HG03442 (cell line): ENCODE data around the gene GRIN2D.

ENCODE experiments used
- ATAC-seq: cut with Tn5 transposase; IDR thresholded peaks from one replicate; pipeline ENCODE4 v1.9.1; 2021; ENCODE audit warnings: mild to moderate bottlenecking, moderate library complexity; ENCODE audit not compliant: unreplicated experiment

GRIN2D gene

GRCh38 chr19:48396824-48397176 is 3.3 kb downstream of the GRIN2D start:
- no peak for ATAC-seq

DNA sequence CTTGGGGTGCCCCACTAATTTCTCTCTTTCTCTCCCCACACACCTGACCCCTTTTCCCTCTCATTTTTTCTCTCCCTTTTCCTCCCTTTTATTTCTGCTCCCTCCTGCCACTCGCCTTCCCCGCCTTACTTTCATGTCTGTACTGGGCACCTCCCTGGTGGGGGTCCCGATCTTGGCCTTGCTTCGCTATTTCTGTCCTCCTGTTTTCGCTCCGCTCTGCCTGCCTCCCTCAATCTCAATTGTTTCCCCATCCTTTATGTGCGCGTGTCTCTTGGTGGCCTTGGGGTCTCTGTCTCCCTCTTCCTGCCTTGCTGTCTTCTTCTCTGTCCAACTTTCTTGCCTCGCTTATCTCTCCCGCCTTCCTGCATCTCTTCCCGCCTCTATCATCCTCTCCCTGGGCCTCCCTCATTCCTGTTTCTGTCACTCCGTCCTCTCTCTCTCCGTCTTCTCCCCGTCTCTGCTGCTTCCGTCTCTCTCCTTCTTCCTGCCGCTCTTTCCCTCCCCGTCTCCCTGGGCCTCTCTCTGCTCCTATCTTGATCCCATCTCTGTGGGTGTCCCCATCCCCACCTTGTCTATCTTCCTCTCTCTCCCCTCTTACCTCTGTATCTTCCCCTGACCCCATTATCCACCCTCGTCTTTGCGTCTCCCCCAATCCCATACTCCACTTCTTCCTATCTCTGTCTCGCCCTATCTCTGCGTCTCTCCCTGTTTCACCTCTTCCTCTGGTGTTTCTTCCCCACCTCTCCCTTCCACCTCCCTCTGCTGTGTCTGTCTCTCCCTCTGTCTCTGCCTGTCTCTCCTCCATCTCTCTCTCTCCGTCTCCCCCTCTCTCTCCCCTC is 4.0 kb downstream of the GRIN2D start:
- ATAC-seq: no peak

DNA sequence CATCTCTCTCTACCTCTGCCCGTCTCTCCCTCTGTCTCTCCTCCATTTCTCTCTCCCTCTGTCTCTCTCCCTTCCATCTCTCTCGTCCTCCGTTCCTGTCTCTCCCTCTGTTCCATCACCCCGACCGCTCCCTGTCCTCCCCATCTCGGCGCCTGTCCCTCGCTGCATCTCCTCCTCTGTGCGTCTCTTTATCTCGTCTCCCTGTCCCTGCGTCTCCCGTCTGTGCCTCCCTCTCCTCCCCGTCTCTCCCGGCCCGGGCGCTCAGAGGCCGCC is 4.6 kb downstream of the GRIN2D start:
- ATAC-seq: no peak

GRCh38 chr19:48398375-48399235 is 5.1 kb downstream of the GRIN2D start:
- ATAC-seq: peak; percentile 59

- no peak for ATAC-seq
These were observed 6.7 kb downstream of the GRIN2D start for GRCh38 chr19:48400018-48400742.

GRCh38 chr19:48401287-48401686 is 7.8 kb downstream of the GRIN2D start:
- ATAC-seq: no peak

GRCh38 chr19:48403606-48404005 is 10.1 kb downstream of the GRIN2D start:
- no peak for ATAC-seq

GRCh38 chr19:48405010-48405659 is 11.7 kb downstream of the GRIN2D start:
- ATAC-seq: no peak

- ATAC-seq: no peak
These were observed 12.4 kb downstream of the GRIN2D start for GRCh38 chr19:48405850-48406249.

DNA sequence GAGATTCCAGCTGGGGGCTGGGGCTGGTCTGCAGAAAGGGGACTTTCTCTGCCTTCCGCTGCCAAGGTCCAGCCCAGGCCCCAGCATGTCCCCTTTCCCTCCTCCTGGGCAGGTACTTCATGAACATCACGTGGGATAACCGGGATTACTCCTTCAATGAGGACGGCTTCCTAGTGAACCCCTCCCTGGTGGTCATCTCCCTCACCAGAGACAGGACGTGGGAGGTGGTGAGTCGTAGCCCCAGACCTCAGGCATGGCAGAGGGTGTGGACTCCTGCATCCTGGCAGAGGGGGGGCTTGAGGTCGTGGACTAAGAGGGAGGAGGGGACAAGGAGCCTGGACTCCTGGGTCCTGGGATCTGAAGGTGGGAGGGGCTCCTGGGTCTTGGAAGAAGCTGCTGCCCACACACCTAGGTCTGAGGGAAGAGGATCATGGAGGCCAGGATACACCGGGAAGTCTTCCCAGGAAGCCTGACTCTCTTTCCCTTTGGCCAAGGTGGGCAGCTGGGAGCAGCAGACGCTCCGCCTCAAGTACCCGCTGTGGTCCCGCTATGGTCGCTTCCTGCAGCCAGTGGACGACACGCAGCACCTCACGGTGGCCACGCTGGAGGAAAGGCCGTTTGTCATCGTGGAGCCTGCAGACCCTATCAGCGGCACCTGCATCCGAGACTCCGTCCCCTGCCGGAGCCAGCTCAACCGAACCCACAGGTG is 20.6 kb downstream of the GRIN2D start:
- ATAC-seq: no peak

DNA sequence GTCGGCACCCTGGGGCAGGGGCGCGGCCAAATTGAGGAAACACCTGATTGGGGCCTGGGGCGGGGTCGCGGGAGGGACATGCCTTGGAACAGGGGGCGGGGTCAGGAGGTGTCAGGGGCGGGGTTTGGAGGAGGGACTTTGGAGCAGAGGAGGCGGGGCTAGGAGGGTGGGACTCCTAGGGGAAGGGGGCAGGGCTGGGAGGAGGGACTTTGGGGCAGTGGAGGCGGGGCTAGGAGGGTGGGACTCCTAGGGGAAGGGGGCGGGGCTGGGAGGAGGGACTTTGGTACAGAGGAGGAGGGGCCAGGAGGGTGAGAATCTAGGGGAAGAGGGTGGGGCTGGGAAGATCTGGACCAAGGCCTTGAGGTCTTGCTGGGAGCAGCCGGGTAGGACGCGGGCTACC is 21.9 kb downstream of the GRIN2D start:
- ATAC-seq: no peak

GRCh38 chr19:48415806-48416221 is 22.3 kb downstream of the GRIN2D start:
- ATAC-seq: no peak

- no peak for ATAC-seq
These were observed 24.0 kb downstream of the GRIN2D start for GRCh38 chr19:48417421-48417820.

DNA sequence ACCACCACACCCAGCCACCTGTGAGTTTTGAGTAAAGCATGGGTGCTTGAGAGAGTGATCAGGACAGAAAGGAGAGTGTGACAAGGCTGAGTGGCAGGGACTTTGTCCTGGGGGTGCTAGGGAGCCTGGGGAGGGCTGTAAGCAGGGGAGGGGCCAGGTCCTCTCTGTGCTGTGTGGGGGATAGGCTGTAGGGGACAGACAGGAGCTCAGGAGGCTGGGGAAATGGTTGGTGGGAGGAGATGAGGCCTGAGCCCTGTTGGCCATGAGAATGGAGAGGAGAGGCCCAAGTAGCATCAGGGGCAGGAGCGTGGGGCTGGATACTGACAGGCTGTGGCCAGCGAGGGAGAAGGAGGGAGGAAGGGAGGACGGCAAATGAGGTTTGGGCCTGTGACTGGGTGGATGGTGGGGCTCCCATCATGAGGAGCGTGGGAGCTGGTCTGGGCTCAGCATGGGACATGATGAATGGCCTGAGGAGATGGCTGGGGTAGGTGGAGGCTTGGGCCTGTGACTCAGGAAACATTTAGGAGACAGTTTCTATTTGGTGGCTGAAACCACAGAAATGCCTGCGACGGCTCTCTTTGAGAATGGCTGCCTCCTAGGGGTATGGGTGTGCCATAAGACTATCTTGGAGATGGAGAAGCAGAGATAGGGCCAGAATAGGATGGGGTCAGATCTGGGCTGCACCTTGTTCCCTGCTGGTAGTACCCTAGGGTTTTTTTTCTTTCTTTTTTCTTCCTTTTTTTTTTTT is 25.0 kb downstream of the GRIN2D start:
- no peak for ATAC-seq

- peak; percentile 58 for ATAC-seq
These were observed 25.9 kb downstream of the GRIN2D start for GRCh38 chr19:48419158-48419920.

DNA sequence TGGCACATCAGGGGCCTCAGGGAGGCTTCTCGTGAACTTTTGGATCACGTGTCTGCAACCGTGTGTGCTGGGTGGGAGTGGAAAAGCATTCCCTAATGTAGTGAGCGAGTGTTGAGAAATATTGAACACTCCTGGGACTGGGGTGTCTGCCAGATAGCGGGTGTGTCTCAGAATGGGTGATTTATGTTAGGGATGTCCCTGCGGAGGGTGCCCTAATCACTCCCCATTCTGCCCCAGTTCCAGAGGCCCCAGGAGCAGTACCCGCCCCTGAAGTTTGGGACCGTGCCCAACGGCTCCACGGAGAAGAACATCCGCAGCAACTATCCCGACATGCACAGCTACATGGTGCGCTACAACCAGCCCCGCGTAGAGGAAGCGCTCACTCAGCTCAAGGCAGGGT is 28.1 kb downstream of the GRIN2D start:
- no peak for ATAC-seq

DNA sequence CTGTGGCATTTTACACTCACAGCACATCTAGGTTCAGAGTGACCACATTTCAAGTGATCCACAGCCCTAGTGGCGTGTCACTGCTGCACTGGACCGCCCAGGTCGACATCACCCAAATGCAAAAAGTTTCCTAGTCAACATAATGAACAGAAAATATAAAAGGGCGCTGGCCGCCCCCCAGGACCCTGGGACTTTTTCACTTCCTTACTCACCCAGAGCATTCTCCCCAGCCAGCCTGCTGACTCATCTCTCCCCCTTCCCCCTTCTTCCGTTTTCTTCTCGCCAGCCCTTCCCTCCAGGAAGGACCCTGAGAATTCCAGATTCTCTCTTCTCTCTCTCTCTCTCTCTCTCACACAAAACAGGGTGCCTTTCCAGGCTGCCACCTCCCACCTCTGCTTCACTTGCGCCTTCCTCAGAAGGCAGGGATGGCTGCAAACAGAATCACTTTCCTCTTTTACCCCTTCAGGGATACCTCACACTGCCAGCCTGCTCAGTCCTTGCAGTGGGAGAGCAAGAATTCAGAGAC is 31.3 kb downstream of the GRIN2D start:
- no peak for ATAC-seq

DNA sequence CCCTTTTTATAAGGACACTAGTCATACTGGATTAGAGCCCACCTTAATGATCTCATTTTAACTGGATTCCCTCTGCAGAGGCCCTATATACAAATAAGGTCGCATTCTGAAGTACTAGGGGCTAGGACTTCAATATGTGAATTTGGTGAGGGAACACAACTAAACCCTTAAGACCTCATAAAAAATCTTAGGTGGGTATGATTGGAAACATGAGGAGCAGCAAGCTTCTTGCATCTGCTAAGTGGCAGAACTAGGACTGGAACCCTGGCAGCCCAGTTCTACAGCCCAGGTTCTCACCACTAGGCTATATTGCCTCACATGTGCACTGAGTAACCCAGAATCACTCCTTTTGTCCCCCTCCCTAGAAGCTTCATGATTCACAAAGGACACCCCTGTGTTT is 35.2 kb downstream of the GRIN2D start:
- no peak for ATAC-seq

DNA sequence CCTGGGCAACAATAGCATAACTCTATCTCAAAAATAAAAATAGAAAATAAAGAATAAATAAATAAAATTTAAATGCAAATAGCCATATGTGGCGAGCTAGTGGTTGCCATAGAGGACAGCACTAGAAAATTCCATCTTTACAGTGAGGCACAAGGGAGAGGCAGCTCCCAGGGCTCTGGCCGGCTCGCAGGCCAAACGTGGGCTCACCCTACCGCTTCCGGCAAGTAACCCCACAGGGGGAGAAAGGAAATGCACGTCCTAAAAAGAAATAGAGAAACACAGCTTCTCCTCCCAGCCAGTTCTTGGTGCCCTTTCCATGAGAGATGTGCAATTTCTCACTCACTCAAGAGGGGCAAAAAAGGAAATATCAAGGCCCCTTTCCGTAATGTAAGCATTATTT is 39.9 kb downstream of the GRIN2D start:
- no peak for ATAC-seq
